OCI-LY7 (cell line): ENCODE results near the gene FGFRL1. TPM values are rescaled to one million over a fixed set of nuclear protein-coding genes. Genes with fewer than 3 reads are reported as not detected.

Source experiments
- BruUV-seq: library from RNA; stranded (reverse); fragments of 400-500 nt; replicated peaks from 2 replicates; lab custom pipeline; 2021; lab: Mats Ljungman, UMichigan
- CTCF ChIA-PET: fragments of 300-600 bp; sonication (Branson Sonifier 250); formaldehyde crosslinking; loops from one replicate; lab custom pipeline; 2022; ENCODE audit warnings: antibody characterized with exemption; ENCODE audit not compliant: unreplicated experiment; lab: Charles Lee
- POLR2A ChIA-PET: fragments of 300-600 bp; sonication (Branson Sonifier 250); formaldehyde crosslinking; loops from one replicate; lab custom pipeline; 2022; ENCODE audit warnings: antibody characterized with exemption; lab: Charles Lee
- DNase-seq: peaks from one replicate; pipeline ENCODE4 v3.0.0-alpha.2; 2015; ENCODE audit warnings: low spot score
- H2AFZ ChIP-seq: fragments of 200-600 bp; sonication (generic), shearing (Covaris generic); 2 replicates; pipeline ENCODE4 v1.6.1; 2014; ENCODE audit warnings: mild to moderate bottlenecking, antibody characterized with exemption, low read length, moderate library complexity
- H3K27ac ChIP-seq: fragments of 200-600 bp; sonication (generic); 2 replicates; pipeline ENCODE4 v1.5.1; 2014; ENCODE audit warnings: mixed run types, low read depth, mild to moderate bottlenecking, moderate library complexity, low read length, inconsistent platforms; ENCODE audit not compliant: poor library complexity, severe bottlenecking
- H3K36me3 ChIP-seq: fragments of 200-600 bp; sonication (generic); 2 replicates; pipeline ENCODE4 v1.6.1; 2014; ENCODE audit warnings: mild to moderate bottlenecking, antibody characterized with exemption, low read length, moderate library complexity, mixed read lengths; ENCODE audit not compliant: insufficient read depth
- H3K4me1 ChIP-seq: fragments of 200-600 bp; sonication (generic); 2 replicates; pipeline ENCODE4 v1.5.1; 2014; ENCODE audit warnings: mild to moderate bottlenecking, low read length; ENCODE audit not compliant: insufficient read depth, poor library complexity, severe bottlenecking
- H3K4me2 ChIP-seq: fragments of 200-600 bp; sonication (generic); 2 replicates; pipeline ENCODE4 v1.6.1; 2014; ENCODE audit warnings: mild to moderate bottlenecking, low read length
- H3K4me3 ChIP-seq: fragments of 200-600 bp; sonication (generic); 2 replicates; pipeline ENCODE4 v1.5.1; 2014; ENCODE audit warnings: mild to moderate bottlenecking, low read depth, low read length; ENCODE audit not compliant: poor library complexity, severe bottlenecking
- H3K79me2 ChIP-seq: fragments of 200-600 bp; sonication (generic); 2 replicates; pipeline ENCODE4 v1.6.1; 2016; ENCODE audit warnings: low read depth, mild to moderate bottlenecking, low read length, moderate library complexity, mixed read lengths; ENCODE audit not compliant: insufficient read depth
- H3K9me2 ChIP-seq: fragments of 200-600 bp; sonication (generic); 2 replicates; pipeline ENCODE4 v1.6.1; 2016; ENCODE audit warnings: mild to moderate bottlenecking, low read length, mixed read lengths; ENCODE audit not compliant: insufficient read depth
- H3K9me3 ChIP-seq: fragments of 200-600 bp; sonication (generic); 2 replicates; pipeline ENCODE4 v1.6.1; 2014; ENCODE audit warnings: mild to moderate bottlenecking, mixed run types, low read length, mixed read lengths
- H4K20me1 ChIP-seq: fragments of 200-600 bp; sonication (generic); 2 replicates; pipeline ENCODE4 v1.6.1; 2014; ENCODE audit warnings: mild to moderate bottlenecking, antibody characterized with exemption, low read length, moderate library complexity, mixed read lengths; ENCODE audit not compliant: insufficient read depth
- CTCF ChIP-seq: fragments of 200-600 bp; sonication (generic); conservative IDR thresholded peaks from 2 replicates; pipeline ENCODE4 v1.5.1; 2014; ENCODE audit warnings: mild to moderate bottlenecking, antibody characterized with exemption, low read length, moderate library complexity, mixed read lengths
- EZH2phosphoT487 ChIP-seq: fragments of 200-600 bp; sonication (generic); IDR thresholded peaks from 2 replicates; pipeline ENCODE4 v1.6.1; 2018; ENCODE audit warnings: low read depth, borderline replicate concordance, mild to moderate bottlenecking, mixed run types, antibody characterized with exemption, low read length, moderate library complexity, mixed read lengths
- intact Hi-C: fragments of 100-400 bp; cut with micrococcal nuclease; formaldehyde crosslinking; loops from one replicate; pipeline ENCODE4 v1.10.0; 2022; ENCODE audit not compliant: unreplicated experiment
- total RNA-seq, 2 experiments: library from RNA; depleted of rRNA in 1 of 2; stranded (reverse); fragments of >200 nt in 1 of 2; shearing (Covaris generic) in 1 of 2; gene quantifications; 2 replicates each; pipeline ENCODE4 v1.2.3, GENCODE V29; 2014 to 2022

The FGFRL1 gene
- total RNA-seq, 2 experiments from 2014 or later, result 1.4 to 2.7 TPM

DNA sequence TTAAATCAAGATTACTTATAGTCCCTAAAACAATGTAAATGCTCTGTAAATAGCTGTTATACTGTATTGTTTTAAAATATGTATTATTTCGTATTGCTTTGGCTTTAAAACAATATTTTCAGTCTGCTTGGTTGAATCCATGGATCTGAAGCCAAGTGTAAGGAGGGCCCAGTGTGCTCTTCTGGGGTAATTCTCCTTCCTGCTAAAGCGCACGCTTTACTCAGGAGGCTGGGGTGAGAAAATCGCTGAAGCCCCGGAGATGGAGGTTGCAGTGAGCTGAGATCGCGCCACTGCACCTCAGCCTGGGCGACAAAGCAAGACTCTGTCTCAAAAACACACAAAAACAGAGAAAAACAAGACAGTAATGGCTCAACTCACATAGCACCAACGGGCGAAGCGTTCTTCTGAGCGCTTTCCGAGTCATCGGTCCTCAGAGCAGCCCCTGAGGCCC lies 25.0 kb upstream of the FGFRL1 start:
- no peak for DNase-seq
- intact Hi-C loops, result loop anchor here (2.0 to 5.0 kb wide), 3 partner anchors 54 to 244 kb away; partner anchors contain the start of genes GAK and TMEM175
- Histone ChIP-seq H3K79me2 (no peaks in the 10 kb centered on the region), H2AFZ (peak overlapping the region; percentile 78), H3K4me3 (peak overlapping the region; percentile 67), H3K9me3 (no peaks in the 10 kb centered on the region), H3K36me3 (no peaks in the 10 kb centered on the region), H3K27ac (no peak overlapping the region), H3K4me1 (no peaks in the 10 kb centered on the region), H4K20me1 (no peaks in the 10 kb centered on the region), H3K9me2 (no peaks in the 10 kb centered on the region), H3K4me2 (peak overlapping the region; percentile 66)
- ChIA-PET CTCF (interaction anchor here (0.6 kb wide), 1 partner anchor 65 kb away, joined by 3 read pairs; no protein-coding TSS in a partner anchor), POLR2A (no interaction called here)
- TF ChIP-seq CTCF (no peak), EZH2phosphoT487 (no peak)
- BruUV-seq, result no TSS peak

GRCh38 chr4:986879-987623 lies 24.4 kb upstream of the FGFRL1 start, which contains the start of gene IDUA:
TSS of gene IDUA (plus strand) at chr4:987044. CDS start at chr4:987085, 41 bp downstream.
- no TSS peak for BruUV-seq
- peak; percentile 90 for DNase-seq
- no peaks in the 10 kb centered on the region for H3K9me3 ChIP-seq
- intact Hi-C loops, result loop anchor here (1.0 to 5.0 kb wide), 4 partner anchors 54 to 244 kb away; partner anchors contain the start of genes GAK and TMEM175
- no peaks in the 10 kb centered on the region for H3K36me3 ChIP-seq
- H2AFZ ChIP-seq, result peak within 1 kb of the TSS; percentile 78
- H3K79me2 ChIP-seq, result no peaks in the 10 kb centered on the region
- no peaks in the 10 kb centered on the region for H3K4me1 ChIP-seq
- H3K4me2 ChIP-seq, result peak within 1 kb of the TSS; percentile 66
- no peaks in the 10 kb centered on the region for H3K9me2 ChIP-seq
- CTCF ChIA-PET, result interaction anchor here (0.6 kb wide), 1 partner anchor 66 kb away, joined by 3 read pairs; no protein-coding TSS in a partner anchor
- H4K20me1 ChIP-seq, result no peaks in the 10 kb centered on the region
- no peak within 1 kb of the TSS for H3K27ac ChIP-seq
- POLR2A ChIA-PET, result interaction anchor here (1.0 kb wide), 1 partner anchor 193 kb away, joined by 3 read pairs; no protein-coding TSS in a partner anchor
- TF ChIP-seq CTCF (peak; percentile 85), EZH2phosphoT487 (no peak)
- peak within 1 kb of the TSS; percentile 67 for H3K4me3 ChIP-seq
